KMS-11 (cell line): ENCODE results near the gene TJP3.
"Not testable (repeated sequence)": the region's sequence is repeated elsewhere in the genome, so short reads cannot be mapped to it uniquely, and the experiment has no call there.

Experiments
- H2AFZ ChIP-seq: fragments of 200-600 bp; sonication (generic); 2 replicates; pipeline ENCODE4 v1.6.1; 2016; ENCODE audit warnings: antibody characterized with exemption, mixed run types, low read depth
- H3K27ac ChIP-seq: fragments of 200-600 bp; sonication (generic); 2 replicates; pipeline ENCODE4 v1.6.1; 2016; ENCODE audit warnings: mild to moderate bottlenecking, mixed run types
- H3K27me3 ChIP-seq: fragments of 200-600 bp; sonication (generic); 2 replicates; pipeline ENCODE4 v1.6.1; 2017; ENCODE audit warnings: mild to moderate bottlenecking, low read depth, mixed run types, moderate library complexity; ENCODE audit not compliant: insufficient read depth
- H3K36me3 ChIP-seq: fragments of 200-600 bp; sonication (generic); 2 replicates; pipeline ENCODE4 v1.6.1; 2017; ENCODE audit warnings: mild to moderate bottlenecking, mixed run types; ENCODE audit not compliant: insufficient read depth
- H3K4me1 ChIP-seq: fragments of 200-600 bp; sonication (generic); 2 replicates; pipeline ENCODE4 v1.6.1; 2016; ENCODE audit warnings: mild to moderate bottlenecking, low read depth, mixed run types; ENCODE audit not compliant: poor library complexity, severe bottlenecking
- H3K4me2 ChIP-seq: fragments of 200-600 bp; sonication (generic); 2 replicates; pipeline ENCODE4 v1.7.0; 2016; ENCODE audit warnings: mild to moderate bottlenecking, mixed run types
- H3K4me3 ChIP-seq: fragments of 200-600 bp; sonication (generic); IDR thresholded peaks from 2 replicates; pipeline ENCODE4 v1.6.1; 2017; ENCODE audit warnings: low read depth, low read length, mixed read lengths; ENCODE audit not compliant: insufficient read depth
- H3K79me2 ChIP-seq: fragments of 200-600 bp; sonication (generic); 2 replicates; pipeline ENCODE4 v1.6.1; 2016; ENCODE audit warnings: low read depth, mixed run types; ENCODE audit not compliant: insufficient read depth
- H3K9ac ChIP-seq: fragments of 200-600 bp; sonication (generic); 2 replicates; pipeline ENCODE4 v1.6.1; 2016; ENCODE audit warnings: mild to moderate bottlenecking, mixed run types
- H4K20me1 ChIP-seq: fragments of 200-600 bp; sonication (generic); 2 replicates; pipeline ENCODE4 v1.6.1; 2016; ENCODE audit warnings: mild to moderate bottlenecking, mixed run types; ENCODE audit not compliant: insufficient read depth
- TF ChIP-seq, protein P1 (sequence below): fragments of 200-600 bp; sonication (generic); conservative IDR thresholded peaks from 2 replicates; pipeline ENCODE4 v1.6.1; 2017; ENCODE audit warnings: low read depth, mild to moderate bottlenecking, antibody characterized with exemption, low read length, moderate library complexity, mixed read lengths

The TJP3 gene

GRCh38 chr19:3762501-3763459, 54.6 kb downstream of the TJP3 start, which contains the start of gene MRPL54:
TSS of gene MRPL54 (plus strand) at chr19:3762682. CDS start at chr19:3762701, 19 bp downstream.
- H3K9ac ChIP-seq: peak within 1 kb of the TSS; percentile 90
- peaks cover 23% of the 10 kb centered on the region for H3K4me1 ChIP-seq
- H3K36me3 ChIP-seq: no peaks in the 10 kb centered on the region
- peak within 1 kb of the TSS; percentile 91 for H3K27ac ChIP-seq
- peak within 1 kb of the TSS; percentile 80 for H3K4me2 ChIP-seq
- H4K20me1 ChIP-seq: no peaks in the 10 kb centered on the region
- TF ChIP-seq, protein P1, sequence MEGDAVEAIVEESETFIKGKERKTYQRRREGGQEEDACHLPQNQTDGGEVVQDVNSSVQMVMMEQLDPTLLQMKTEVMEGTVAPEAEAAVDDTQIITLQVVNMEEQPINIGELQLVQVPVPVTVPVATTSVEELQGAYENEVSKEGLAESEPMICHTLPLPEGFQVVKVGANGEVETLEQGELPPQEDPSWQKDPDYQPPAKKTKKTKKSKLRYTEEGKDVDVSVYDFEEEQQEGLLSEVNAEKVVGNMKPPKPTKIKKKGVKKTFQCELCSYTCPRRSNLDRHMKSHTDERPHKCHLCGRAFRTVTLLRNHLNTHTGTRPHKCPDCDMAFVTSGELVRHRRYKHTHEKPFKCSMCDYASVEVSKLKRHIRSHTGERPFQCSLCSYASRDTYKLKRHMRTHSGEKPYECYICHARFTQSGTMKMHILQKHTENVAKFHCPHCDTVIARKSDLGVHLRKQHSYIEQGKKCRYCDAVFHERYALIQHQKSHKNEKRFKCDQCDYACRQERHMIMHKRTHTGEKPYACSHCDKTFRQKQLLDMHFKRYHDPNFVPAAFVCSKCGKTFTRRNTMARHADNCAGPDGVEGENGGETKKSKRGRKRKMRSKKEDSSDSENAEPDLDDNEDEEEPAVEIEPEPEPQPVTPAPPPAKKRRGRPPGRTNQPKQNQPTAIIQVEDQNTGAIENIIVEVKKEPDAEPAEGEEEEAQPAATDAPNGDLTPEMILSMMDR: no peak
- H2AFZ ChIP-seq: peak within 1 kb of the TSS; percentile 86
- H3K4me3 ChIP-seq: no peak within 1 kb of the TSS
- no peaks in the 10 kb centered on the region for H3K27me3 ChIP-seq
- peaks cover 10% of the 10 kb centered on the region; the same call in 1 of the 2 replicates for H3K79me2 ChIP-seq

- H3K79me2 ChIP-seq: peaks cover 10% of the 10 kb centered on the region; the same call in 1 of the 2 replicates
- H3K27me3 ChIP-seq: no peaks in the 10 kb centered on the region
- no peaks in the 10 kb centered on the region for H4K20me1 ChIP-seq
- no peak overlapping the region for H3K4me3 ChIP-seq
- H2AFZ ChIP-seq: no peak overlapping the region
- no peak overlapping the region for H3K9ac ChIP-seq
- peaks cover 22% of the 10 kb centered on the region for H3K4me1 ChIP-seq
- no peak overlapping the region for H3K27ac ChIP-seq
- no peaks in the 10 kb centered on the region for H3K36me3 ChIP-seq
- TF ChIP-seq, protein P1: no peak
- H3K4me2 ChIP-seq: no peak overlapping the region
Measured at GRCh38 chr19:3765121-3765520, 56.9 kb downstream of the TJP3 start.

- H3K36me3 ChIP-seq, H3K4me2 ChIP-seq, H3K27ac ChIP-seq, H3K27me3 ChIP-seq, H4K20me1 ChIP-seq, H3K4me3 ChIP-seq, H3K79me2 ChIP-seq, H2AFZ ChIP-seq, H3K9ac ChIP-seq: not testable (repeated sequence)
- H3K4me1 ChIP-seq: peaks cover 15% of the 10 kb centered on the region
Measured at GRCh38 chr19:3765757-3766156, 57.6 kb downstream of the TJP3 start.

GRCh38 chr19:3766520-3766919, 58.3 kb downstream of the TJP3 start:
- H4K20me1 ChIP-seq: no peaks in the 10 kb centered on the region
- H3K27me3 ChIP-seq: no peaks in the 10 kb centered on the region
- no peak overlapping the region for H2AFZ ChIP-seq
- TF ChIP-seq, protein P1: no peak
- no peak overlapping the region for H3K4me3 ChIP-seq
- no peaks in the 10 kb centered on the region for H3K79me2 ChIP-seq
- H3K27ac ChIP-seq: no peak overlapping the region
- H3K36me3 ChIP-seq: no peaks in the 10 kb centered on the region
- peaks cover 14% of the 10 kb centered on the region for H3K4me1 ChIP-seq
- no peak overlapping the region for H3K4me2 ChIP-seq
- no peak overlapping the region for H3K9ac ChIP-seq

DNA sequence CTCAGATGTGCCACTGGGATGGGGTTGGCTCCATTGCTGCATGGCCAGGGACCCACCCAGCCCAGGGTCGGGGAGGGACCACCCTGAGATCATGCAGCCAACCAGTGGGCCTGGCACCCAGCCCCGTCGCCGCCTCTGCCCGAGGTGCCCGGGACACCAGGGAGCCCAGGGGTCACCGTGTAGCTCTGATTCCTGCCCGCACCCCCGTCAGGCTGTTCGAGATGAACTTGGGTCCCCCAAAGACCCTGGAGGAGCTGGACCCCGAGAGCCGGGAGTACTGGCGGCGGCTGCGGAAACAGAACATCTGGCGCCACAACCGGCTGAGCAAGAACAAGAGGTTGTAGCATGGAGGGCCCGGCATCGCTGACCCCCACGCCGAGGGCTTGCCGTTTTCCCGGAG, 58.9 kb downstream of the TJP3 start:
- no peak overlapping the region for H3K9ac ChIP-seq
- H3K4me1 ChIP-seq: peaks cover 9% of the 10 kb centered on the region
- no peaks in the 10 kb centered on the region for H3K79me2 ChIP-seq
- no peak overlapping the region for H3K4me2 ChIP-seq
- H3K4me3 ChIP-seq: no peak overlapping the region
- H2AFZ ChIP-seq: no peak overlapping the region
- no peaks in the 10 kb centered on the region for H3K36me3 ChIP-seq
- H3K27me3 ChIP-seq: no peaks in the 10 kb centered on the region
- TF ChIP-seq, protein P1: no peak
- H3K27ac ChIP-seq: no peak overlapping the region
- no peaks in the 10 kb centered on the region for H4K20me1 ChIP-seq
